ENCODE results near the gene ELK3. TPM values are rescaled to one million over a fixed set of nuclear protein-coding genes. Genes with fewer than 3 reads are reported as not detected.

The ELK3 gene
- 10 to 100 TPM in 3 of 4 donors, 1 to 10 TPM in 1; 10.0 to 13.5 (median 11.0) TPM for total RNA-seq

- H3K36me3 ChIP-seq: no peaks in the 10 kb centered on the region
- no peaks in the 10 kb centered on the region for H3K9me3 ChIP-seq
- no peak for TF ChIP-seq POLR2A (IDR thresholded peaks at IDR 0.05)
- TF ChIP-seq CTCF (IDR thresholded peaks at IDR 0.05): no peak
- no peak for TF ChIP-seq EP300 (IDR thresholded peaks at IDR 0.05)
- TF ChIP-seq POLR2AphosphoS5 (IDR thresholded peaks at IDR 0.05): no peak
- peaks cover 32% of the 10 kb centered on the region for H3K4me1 ChIP-seq
- DNase-seq (ENCODE audit: low spot score in 2 of 2): peak in 1 of 2 donors; percentile 75
- 3% methylated on average over 29 of the region's 75 CpGs for WGBS
- no peaks in the 10 kb centered on the region for H3K27me3 ChIP-seq
- H3K4me3 ChIP-seq: peak within 1 kb of the TSS; percentile 92
- H3K27ac ChIP-seq: peak within 1 kb of the TSS; percentile 83
These were observed at the start of gene ELK3 for GRCh38 chr12:96193725-96194575. Gene ELK3 (plus strand): TSS chr12:96194375.

GRCh38 chr12:96146747-96147146, 47.4 kb upstream of the ELK3 start:
- peaks cover 6% of the 10 kb centered on the region for H3K4me1 ChIP-seq
- DNase-seq (ENCODE audit: low spot score in 2 of 2): no peak
- TF ChIP-seq POLR2A (IDR thresholded peaks at IDR 0.05) (no peak), CTCF (IDR thresholded peaks at IDR 0.05) (no peak), POLR2AphosphoS5 (IDR thresholded peaks at IDR 0.05) (no peak), EP300 (IDR thresholded peaks at IDR 0.05) (no peak)
- WGBS: 87% methylated on average over 2 of the region's 2 CpGs
- no peak overlapping the region for H3K4me3 ChIP-seq
- no peak overlapping the region for H3K27ac ChIP-seq
- H3K27me3 ChIP-seq: no peaks in the 10 kb centered on the region
- H3K36me3 ChIP-seq: no peaks in the 10 kb centered on the region
- no peaks in the 10 kb centered on the region for H3K9me3 ChIP-seq

- no peaks in the 10 kb centered on the region for H3K9me3 ChIP-seq
- H3K4me3 ChIP-seq: no peak overlapping the region
- TF ChIP-seq POLR2AphosphoS5 (IDR thresholded peaks at IDR 0.05) (no peak), CTCF (IDR thresholded peaks at IDR 0.05) (no peak), POLR2A (IDR thresholded peaks at IDR 0.05) (no peak), EP300 (IDR thresholded peaks at IDR 0.05) (no peak)
- H3K27ac ChIP-seq: no peak overlapping the region
- H3K36me3 ChIP-seq: no peaks in the 10 kb centered on the region
- no peaks in the 10 kb centered on the region for H3K4me1 ChIP-seq
- no peak for DNase-seq (ENCODE audit: low spot score in 2 of 2)
- 90% methylated on average over 5 of the region's 5 CpGs for WGBS
- no peaks in the 10 kb centered on the region for H3K27me3 ChIP-seq
These were observed 43.7 kb upstream of the ELK3 start for GRCh38 chr12:96150442-96150841.

GRCh38 chr12:96152164-96152563, 42.0 kb upstream of the ELK3 start:
- H3K36me3 ChIP-seq: no peaks in the 10 kb centered on the region
- no peak overlapping the region for H3K4me3 ChIP-seq
- H3K4me1 ChIP-seq: no peaks in the 10 kb centered on the region
- H3K27ac ChIP-seq: no peak overlapping the region
- no peak for TF ChIP-seq POLR2A (IDR thresholded peaks at IDR 0.05)
- TF ChIP-seq EP300 (IDR thresholded peaks at IDR 0.05): no peak
- no peak for TF ChIP-seq CTCF (IDR thresholded peaks at IDR 0.05)
- no peak for TF ChIP-seq POLR2AphosphoS5 (IDR thresholded peaks at IDR 0.05)
- WGBS: 72% methylated on average over 11 of the region's 11 CpGs
- H3K9me3 ChIP-seq: no peaks in the 10 kb centered on the region
- H3K27me3 ChIP-seq: no peaks in the 10 kb centered on the region
- DNase-seq (ENCODE audit: low spot score in 2 of 2): no peak

- 88% methylated on average over 19 of the region's 19 CpGs for WGBS
- Histone ChIP-seq H3K4me3 (no peak overlapping the region), H3K27me3 (no peaks in the 10 kb centered on the region)
These were observed 40.9 kb upstream of the ELK3 start for GRCh38 chr12:96153131-96153725.

More at GRCh38 chr12:96153131-96153725, 40.9 kb upstream of the ELK3 start:
- H3K27ac ChIP-seq: no peak overlapping the region
- no peaks in the 10 kb centered on the region for H3K4me1 ChIP-seq
- DNase-seq (ENCODE audit: low spot score in 2 of 2): no peak
- no peaks in the 10 kb centered on the region for H3K36me3 ChIP-seq
- TF ChIP-seq EP300 (IDR thresholded peaks at IDR 0.05) (no peak), POLR2AphosphoS5 (IDR thresholded peaks at IDR 0.05) (no peak), POLR2A (IDR thresholded peaks at IDR 0.05) (no peak), CTCF (IDR thresholded peaks at IDR 0.05) (no peak)
- H3K9me3 ChIP-seq: no peaks in the 10 kb centered on the region
